Measurements from ENCODE around the gene KANK4. TPM values are rescaled to one million over a fixed set of nuclear protein-coding genes. Genes with fewer than 3 reads are reported as not detected.

Gene KANK4
- total and polyA plus RNA-seq, 2 of the 8 experiments (the other 6 are each of a cell fraction or from before 2014, with no cell fraction given) = 0.22 to 0.26 TPM

DNA sequence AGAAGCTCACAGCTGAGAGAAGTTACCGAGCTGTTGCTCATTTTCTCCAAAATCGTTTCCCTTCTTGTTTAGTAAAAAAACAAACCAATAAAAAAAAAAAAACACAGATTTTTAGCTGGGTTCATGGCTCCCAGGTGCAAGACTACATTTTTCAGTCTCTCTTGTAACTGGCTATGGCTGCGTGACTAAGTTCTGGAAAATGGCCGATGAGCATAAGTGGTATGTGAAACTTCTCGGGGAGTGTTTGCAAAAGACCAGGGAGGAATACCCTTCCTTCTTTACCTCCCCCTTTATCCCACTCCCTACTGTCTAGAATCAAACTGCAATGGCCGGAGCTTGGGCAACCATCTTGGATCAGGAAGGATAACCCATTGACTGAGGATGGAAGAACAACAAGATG lies 38.7 kb upstream of the KANK4 start:
- H3K79me2 ChIP-seq (ENCODE audit: control insufficient read depth in 1 of 2, insufficient read depth in 2 of 2, low read length in 2 of 2) = no peaks in the 10 kb centered on the region
- no peaks in the 10 kb centered on the region for H3K36me3 ChIP-seq (ENCODE audit: control insufficient read depth in 2 of 4, insufficient read depth in 4 of 4, low read length in 3 of 4)
- H3K23me2 ChIP-seq (ENCODE audit: low read depth, low read length) = no peaks in the 10 kb centered on the region
- H2BK5ac ChIP-seq (ENCODE audit: low read depth, low read length) = no peak overlapping the region
- no peak overlapping the region for H4K8ac ChIP-seq (ENCODE audit: extremely low read depth, insufficient read depth, low read length)
- CTCF ChIA-PET (ENCODE audit: partially characterized antibody) = interaction anchor here (1.0 to 1.5 kb wide), 2 partner anchors 30 to 34 kb away, joined by 4 to 9 read pairs; no protein-coding TSS in a partner anchor
- H3K4me2 ChIP-seq (ENCODE audit: insufficient read depth in 1 of 2, low read depth in 2 of 2, low read length in 2 of 2) = no peak overlapping the region
- H2BK12ac ChIP-seq (ENCODE audit: low read depth, low read length) = no peak overlapping the region
- no peak overlapping the region for H2BK15ac ChIP-seq (ENCODE audit: low read length)
- H4K20me1 ChIP-seq (replicated peaks in 1 of 2; ENCODE audit: control insufficient read depth in 1 of 2, insufficient read depth in 2 of 2, low read length in 2 of 2) = no peaks in the 10 kb centered on the region
- H3K4me3 ChIP-seq (ENCODE audit: extremely low read depth in 1 of 4, insufficient read depth in 2 of 4, low read depth in 3 of 4, low read length in 4 of 4) = no peak overlapping the region
- no peak overlapping the region for H4K91ac ChIP-seq (replicated peaks; ENCODE audit: insufficient read length, low read length)
- H2AK5ac ChIP-seq (ENCODE audit: low read depth, low read length) = no peak overlapping the region
- DNase-seq (ENCODE audit: low read depth in 1 of 2, low spot score in 2 of 2) (no peak), FAIRE-seq (no peak)
- no peak overlapping the region for H3K56ac ChIP-seq (replicated peaks; ENCODE audit: insufficient read length, low read depth, low read length)
- H2BK120ac ChIP-seq (replicated peaks; ENCODE audit: low read depth, low read length) = no peak overlapping the region
- no peak overlapping the region for H3K4ac ChIP-seq (replicated peaks; ENCODE audit: insufficient read length, low read depth, low read length)
- H4K5ac ChIP-seq (ENCODE audit: insufficient read length, low read depth, low read length) = no peak overlapping the region
- H2AFZ ChIP-seq (ENCODE audit: low read length) = no peak overlapping the region
- H3K14ac ChIP-seq (ENCODE audit: insufficient read length) = no peak overlapping the region
- no peaks in the 10 kb centered on the region for H3K9me3 ChIP-seq (ENCODE audit: insufficient read depth in 2 of 2, low read depth in 1 of 2, low read length in 1 of 2)
- 80% methylated on average over 6 of the region's 6 CpGs; no CpG with 5 or more reads in 1 of the 2 experiments for WGBS, 2 experiments (ENCODE audit: extremely low coverage in 1 of 2, insufficient coverage in 1 of 2, insufficient read length in 1 of 2, insufficient replicate concordance in 2 of 2, low coverage in 1 of 2, low lambda C conversion rate in 2 of 2, missing lambda C conversion rate in 1 of 2)
- no peak overlapping the region for H2BK20ac ChIP-seq (ENCODE audit: low read length)
- no peak overlapping the region for H3K9ac ChIP-seq (replicated peaks in 1 of 4; ENCODE audit: extremely low read depth in 1 of 4, low read depth in 3 of 4, low read length in 3 of 4)
- no peaks in the 10 kb centered on the region for H3K4me1 ChIP-seq (replicated peaks in 1 of 4; ENCODE audit: control insufficient read depth in 3 of 4, insufficient read depth in 4 of 4, low read length in 3 of 4)
- H3K27ac ChIP-seq (ENCODE audit: low read depth, low read length) = no peak overlapping the region
- no peaks in the 10 kb centered on the region for H3K27me3 ChIP-seq (replicated peaks in 1 of 4; ENCODE audit: control insufficient read depth in 3 of 4, extremely low read depth in 1 of 4, insufficient read depth in 3 of 4, low read length in 3 of 4)
- H3K23ac ChIP-seq (ENCODE audit: insufficient read length) = no peak overlapping the region
- H3K18ac ChIP-seq (ENCODE audit: extremely low read depth, low read length) = no peak overlapping the region
- H3K79me1 ChIP-seq (ENCODE audit: low read depth, low read length) = no peaks in the 10 kb centered on the region
- POLR2A ChIA-PET (ENCODE audit: partially characterized antibody) = no interaction called here
- no peak for TF ChIP-seq GABPA (IDR thresholded peaks at IDR 0.05; ENCODE audit: borderline replicate concordance, insufficient read depth, low read length)
- TF ChIP-seq JUND (IDR thresholded peaks at IDR 0.05; ENCODE audit: low read length) = no peak
- no peak for TF ChIP-seq CBX8 (IDR thresholded peaks at IDR 0.05; ENCODE audit: borderline replicate concordance, low read depth, low read length)
- no peak for TF ChIP-seq POLR2A (IDR thresholded peaks at IDR 0.05; ENCODE audit: control extremely low read depth in 1 of 2, low read depth in 2 of 2, low read length in 2 of 2)
- no peak for TF ChIP-seq CREB1 (IDR thresholded peaks at IDR 0.05)

All from H1 (cell line).